Liver (tissue), 3 donors: Measurements from ENCODE around the gene COX10.
"Not testable (repeated sequence)": the region's sequence is repeated elsewhere in the genome, so short reads cannot be mapped to it uniquely, and the experiment has no call there.

Source experiments
- ATF3 ChIP-seq: IDR thresholded peaks from 2 replicates; pipeline ENCODE4 v1.6.1; 2016; ENCODE audit warnings: antibody characterized with exemption
- CTCF ChIP-seq: fragments of 150-350 bp; IDR thresholded peaks from 2 replicates; pipeline ENCODE4 v1.5.1; 2017; ENCODE audit warnings: improper control_type of control experiment, low read depth, low read length; ENCODE audit not compliant: missing input control
- EGR1 ChIP-seq, 2 donors: IDR thresholded peaks; 2 replicates each; pipeline ENCODE4 v1.6.1; 2016 to 2018; ENCODE audit warnings: antibody characterized with exemption in 2 of 2, low read depth in 2 of 2
- GABPA ChIP-seq, 2 donors: IDR thresholded peaks in 1 of 2; conservative IDR thresholded peaks in 1 of 2; 2 replicates each; pipeline ENCODE4 v1.6.1; 2016; ENCODE audit warnings: antibody characterized with exemption in 2 of 2, mild to moderate bottlenecking in 1 of 2, moderate library complexity in 1 of 2
- HNF4A ChIP-seq, 2 donors: conservative IDR thresholded peaks; 2 replicates each; pipeline ENCODE4 v1.6.1; 2016; ENCODE audit warnings: antibody characterized with exemption in 2 of 2, mild to moderate bottlenecking in 2 of 2
- JUND ChIP-seq, 2 donors: IDR thresholded peaks; 2 replicates each; pipeline ENCODE4 v1.6.1; 2016; ENCODE audit warnings: antibody characterized with exemption in 2 of 2
- MAX ChIP-seq: IDR thresholded peaks from 2 replicates; pipeline ENCODE4 v1.6.1; 2016; ENCODE audit warnings: antibody characterized with exemption
- RAD21 ChIP-seq, 2 donors: IDR thresholded peaks; 2 replicates each; pipeline ENCODE4 v1.6.1; 2016; ENCODE audit warnings: antibody characterized with exemption in 2 of 2, mild to moderate bottlenecking in 2 of 2
- REST ChIP-seq: IDR thresholded peaks from 2 replicates; pipeline ENCODE4 v1.6.1; 2016; ENCODE audit warnings: antibody characterized with exemption, mild to moderate bottlenecking
- SP1 ChIP-seq: IDR thresholded peaks from 2 replicates; pipeline ENCODE4 v1.6.1; 2018; ENCODE audit warnings: antibody characterized with exemption, mild to moderate bottlenecking
- TAF1 ChIP-seq: conservative IDR thresholded peaks from 2 replicates; pipeline ENCODE4 v1.6.1; 2016; ENCODE audit warnings: antibody characterized with exemption, mild to moderate bottlenecking
- YY1 ChIP-seq: IDR thresholded peaks from 2 replicates; pipeline ENCODE4 v1.6.1; 2016; ENCODE audit warnings: antibody characterized with exemption, mild to moderate bottlenecking
- ZBTB33 ChIP-seq: IDR thresholded peaks from 2 replicates; pipeline ENCODE4 v1.6.1; 2016; ENCODE audit warnings: antibody characterized with exemption
- donor health status: healthy.
- donor health status: healthy.

- TF ChIP-seq CTCF; TAF1; ZBTB33; JUND (IDR thresholded peaks at IDR 0.05); GABPA (IDR thresholded peaks at IDR 0.05 in 1 of 2, conservative IDR thresholded peaks at IDR 0.05 in 1 of 2); EGR1 (IDR thresholded peaks at IDR 0.05; ENCODE audit: low read depth in 2 of 2); REST; YY1; ATF3; SP1; MAX; RAD21 (IDR thresholded peaks at IDR 0.05); HNF4A (conservative IDR thresholded peaks at IDR 0.05): not testable (repeated sequence)
These were observed 161.9 kb downstream of the COX10 start for GRCh38 chr17:14231187-14231586.
